ENCODE results near the gene MIPEP.

DNA sequence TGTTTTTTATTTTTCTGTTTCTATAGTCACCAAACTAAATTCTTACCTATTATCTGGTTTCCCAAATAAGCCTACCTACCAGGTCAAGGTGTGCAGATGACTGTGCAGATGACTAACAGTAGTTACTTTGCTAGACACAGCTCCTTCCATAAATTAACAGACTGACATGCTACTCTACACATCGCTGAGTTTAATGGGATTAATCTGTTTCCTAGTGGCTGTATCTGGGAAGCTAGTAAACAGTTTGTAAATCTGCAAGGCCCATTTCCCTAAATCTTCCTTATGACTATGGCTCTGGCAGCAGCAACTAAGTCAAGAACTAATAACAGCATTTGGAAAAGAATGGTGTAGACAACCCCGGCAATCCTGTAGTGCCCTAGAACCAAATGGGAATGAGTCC is 27.9 kb downstream of the MIPEP start:
- TF ChIP-seq SIN3A (IDR thresholded peaks at IDR 0.05; ENCODE audit: low read depth, low read length) (no peak), JUND (IDR thresholded peaks at IDR 0.05; ENCODE audit: low read depth, low read length) (no peak), EP300 (IDR thresholded peaks at IDR 0.05; ENCODE audit: borderline replicate concordance in 1 of 2, control insufficient read depth in 1 of 2, low read depth in 2 of 2, low read length in 2 of 2) (no peak), PAX5 (IDR thresholded peaks at IDR 0.05; ENCODE audit: borderline replicate concordance, low read depth, low read length) (no peak), JUNB (IDR thresholded peaks at IDR 0.05) (no peak)
- TF ChIP-seq, protein P1, sequence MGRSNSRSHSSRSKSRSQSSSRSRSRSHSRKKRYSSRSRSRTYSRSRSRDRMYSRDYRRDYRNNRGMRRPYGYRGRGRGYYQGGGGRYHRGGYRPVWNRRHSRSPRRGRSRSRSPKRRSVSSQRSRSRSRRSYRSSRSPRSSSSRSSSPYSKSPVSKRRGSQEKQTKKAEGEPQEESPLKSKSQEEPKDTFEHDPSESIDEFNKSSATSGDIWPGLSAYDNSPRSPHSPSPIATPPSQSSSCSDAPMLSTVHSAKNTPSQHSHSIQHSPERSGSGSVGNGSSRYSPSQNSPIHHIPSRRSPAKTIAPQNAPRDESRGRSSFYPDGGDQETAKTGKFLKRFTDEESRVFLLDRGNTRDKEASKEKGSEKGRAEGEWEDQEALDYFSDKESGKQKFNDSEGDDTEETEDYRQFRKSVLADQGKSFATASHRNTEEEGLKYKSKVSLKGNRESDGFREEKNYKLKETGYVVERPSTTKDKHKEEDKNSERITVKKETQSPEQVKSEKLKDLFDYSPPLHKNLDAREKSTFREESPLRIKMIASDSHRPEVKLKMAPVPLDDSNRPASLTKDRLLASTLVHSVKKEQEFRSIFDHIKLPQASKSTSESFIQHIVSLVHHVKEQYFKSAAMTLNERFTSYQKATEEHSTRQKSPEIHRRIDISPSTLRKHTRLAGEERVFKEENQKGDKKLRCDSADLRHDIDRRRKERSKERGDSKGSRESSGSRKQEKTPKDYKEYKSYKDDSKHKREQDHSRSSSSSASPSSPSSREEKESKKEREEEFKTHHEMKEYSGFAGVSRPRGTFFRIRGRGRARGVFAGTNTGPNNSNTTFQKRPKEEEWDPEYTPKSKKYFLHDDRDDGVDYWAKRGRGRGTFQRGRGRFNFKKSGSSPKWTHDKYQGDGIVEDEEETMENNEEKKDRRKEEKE (IDR thresholded peaks at IDR 0.05), result no peak

All from GM12878 (cell line).